ENCODE results near the gene CBARP.
A peak's percentile ranks its signal among the peaks of the same experiment; 100 is the strongest.

The CBARP gene

DNA sequence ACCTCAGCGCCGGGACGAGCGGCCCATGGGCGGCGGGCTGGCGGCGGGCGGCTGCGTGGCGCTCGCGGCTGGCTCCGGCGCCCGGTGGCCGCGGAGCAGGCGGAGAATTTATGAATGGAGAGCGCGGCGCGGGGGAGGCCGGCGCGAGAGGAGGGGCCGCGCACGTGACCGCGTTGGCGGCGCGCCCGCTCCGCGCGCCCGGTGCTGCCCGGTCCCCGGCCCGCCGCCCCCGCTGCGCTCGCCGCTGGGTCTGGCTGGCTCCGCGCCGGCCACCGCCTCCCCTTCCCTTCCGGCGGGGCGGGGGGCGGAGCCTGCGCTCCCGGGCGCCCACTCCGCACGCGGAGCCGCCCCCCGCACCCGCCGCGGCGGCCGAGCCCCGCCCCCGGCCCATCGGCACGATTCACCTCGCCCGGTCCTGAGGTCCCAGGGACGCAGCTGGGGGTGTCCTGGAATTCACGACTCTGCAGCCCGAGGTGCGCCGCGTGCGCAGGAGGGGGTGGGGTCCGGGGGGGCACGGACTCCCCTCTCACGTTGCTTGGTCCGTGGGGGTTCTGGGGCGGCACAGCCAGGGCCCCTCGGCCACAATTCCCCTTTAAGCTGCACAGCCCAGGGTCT, at the start of gene CBARP:
Gene CBARP, minus strand, starts transcription at position 252 of the 615 bp plus-strand sequence. CDS start 1,905 bp downstream, outside the sequence.
- peak in 1 of 2 donors; percentile 43 for DNase-seq (ENCODE audit: low read depth in 1 of 2, low spot score in 1 of 2)

DNA sequence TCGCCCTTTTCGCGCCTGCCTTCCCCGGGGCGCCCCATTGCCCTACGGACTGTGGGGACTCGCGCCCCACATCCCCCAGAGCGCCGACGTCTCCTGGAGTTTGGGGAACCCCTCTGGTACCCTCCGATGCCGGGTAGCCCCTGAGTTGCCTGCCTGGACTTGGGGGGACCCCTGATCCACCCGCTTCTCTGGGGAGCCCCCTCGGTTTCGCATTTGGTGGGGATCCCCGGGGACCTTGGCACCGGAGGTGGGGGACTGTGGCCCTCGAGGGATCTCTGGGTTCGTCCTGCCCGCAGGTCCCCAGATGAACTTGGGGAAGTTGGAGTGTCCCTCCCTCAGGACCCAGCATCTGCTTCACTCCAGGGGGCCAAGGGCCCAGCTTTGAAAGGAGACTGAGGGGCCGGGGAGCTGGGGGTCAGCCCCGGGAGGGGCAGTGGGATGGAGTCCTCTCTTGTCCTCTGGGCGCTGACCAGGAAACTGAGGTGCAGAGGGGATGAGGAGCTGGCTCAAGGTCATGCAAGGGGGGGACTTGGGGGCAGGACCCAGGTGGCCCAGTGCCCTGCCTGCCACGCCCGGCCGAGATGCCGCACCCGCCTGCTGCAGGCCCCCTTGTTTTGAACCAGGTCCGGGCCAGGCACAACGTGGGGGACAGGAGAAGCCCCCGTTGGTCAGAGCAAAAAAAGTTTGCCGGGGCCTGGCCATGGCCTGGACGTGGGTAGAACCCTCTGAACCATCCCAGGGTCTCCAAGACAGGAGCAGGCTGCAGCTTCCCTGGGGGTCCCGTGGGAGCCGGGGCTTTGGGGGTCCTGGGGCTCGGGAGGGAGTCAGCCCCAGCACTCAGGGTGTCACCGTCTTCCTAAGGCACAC, 48.9 kb upstream of the CBARP start:
- DNase-seq (ENCODE audit: low read depth in 1 of 2, low spot score in 1 of 2) = no peak

DNA sequence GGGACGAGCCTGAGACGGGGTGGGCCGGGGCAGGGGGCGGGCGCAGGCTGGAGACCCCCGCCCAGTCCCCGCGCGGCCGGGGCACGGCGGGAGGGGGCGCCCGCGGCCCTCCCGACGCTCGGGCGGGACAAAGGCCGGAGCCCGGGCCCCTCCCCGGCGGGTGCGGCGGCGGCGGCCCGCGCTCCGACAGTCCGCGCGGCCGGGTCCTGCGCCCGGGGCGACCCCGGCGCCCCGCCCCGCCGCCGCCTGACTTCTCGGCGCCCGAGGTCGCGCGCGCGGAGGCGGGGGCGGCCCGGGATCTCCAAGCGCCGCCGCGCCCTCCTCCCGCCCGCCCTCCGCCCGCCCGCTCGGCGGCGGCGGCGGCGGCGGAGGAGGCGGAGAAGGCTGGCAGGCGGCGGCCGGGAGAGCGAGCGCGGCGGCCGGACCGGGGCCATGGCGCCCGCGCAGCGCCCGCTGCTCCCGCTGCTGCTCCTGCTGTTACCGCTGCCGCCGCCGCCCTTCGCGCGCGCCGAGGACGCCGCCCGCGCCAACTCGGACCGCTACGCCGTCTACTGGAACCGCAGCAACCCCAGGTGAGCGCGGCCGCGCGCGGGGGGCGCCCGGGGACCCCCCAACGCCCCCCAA, 48.0 kb upstream of the CBARP start, which contains the start of gene EFNA2:
Gene EFNA2, plus strand, starts transcription at position 137 of the 624 bp plus-strand sequence. Its CDS starts 296 bp downstream, at position 433.
- DNase-seq (ENCODE audit: low read depth in 1 of 2, low spot score in 1 of 2) = no peak

GRCh38 chr19:1284979-1285736, 47.4 kb upstream of the CBARP start:
- DNase-seq (ENCODE audit: low read depth in 1 of 2, low spot score in 1 of 2) = no peak

- DNase-seq (ENCODE audit: low read depth in 1 of 2, low spot score in 1 of 2) = no peak
Measured at GRCh38 chr19:1284293-1284978, 46.6 kb upstream of the CBARP start.

DNA sequence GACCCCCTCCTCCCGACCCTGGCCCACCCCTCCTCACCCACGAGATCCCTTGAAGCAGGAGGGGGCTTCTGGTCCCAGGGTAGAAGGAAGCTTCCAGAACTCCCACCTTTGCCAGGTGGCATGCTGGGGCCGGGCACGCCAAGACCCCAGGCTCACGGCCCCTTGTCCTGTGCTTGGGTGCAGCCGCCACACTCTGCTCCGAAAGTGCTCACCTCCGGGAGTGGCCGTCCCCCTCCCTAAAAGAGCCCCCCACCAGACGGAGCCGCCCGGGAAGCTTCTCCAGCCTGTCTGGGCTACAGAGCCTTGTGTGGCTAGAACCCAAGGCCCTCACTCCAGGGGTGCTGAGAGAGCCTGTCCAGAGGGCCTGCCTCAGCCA, 46.1 kb upstream of the CBARP start:
- DNase-seq (ENCODE audit: low read depth in 1 of 2, low spot score in 1 of 2) = no peak

- DNase-seq (ENCODE audit: low read depth in 1 of 2, low spot score in 1 of 2) = no peak
Measured at GRCh38 chr19:1283207-1283916, 45.6 kb upstream of the CBARP start.

DNA sequence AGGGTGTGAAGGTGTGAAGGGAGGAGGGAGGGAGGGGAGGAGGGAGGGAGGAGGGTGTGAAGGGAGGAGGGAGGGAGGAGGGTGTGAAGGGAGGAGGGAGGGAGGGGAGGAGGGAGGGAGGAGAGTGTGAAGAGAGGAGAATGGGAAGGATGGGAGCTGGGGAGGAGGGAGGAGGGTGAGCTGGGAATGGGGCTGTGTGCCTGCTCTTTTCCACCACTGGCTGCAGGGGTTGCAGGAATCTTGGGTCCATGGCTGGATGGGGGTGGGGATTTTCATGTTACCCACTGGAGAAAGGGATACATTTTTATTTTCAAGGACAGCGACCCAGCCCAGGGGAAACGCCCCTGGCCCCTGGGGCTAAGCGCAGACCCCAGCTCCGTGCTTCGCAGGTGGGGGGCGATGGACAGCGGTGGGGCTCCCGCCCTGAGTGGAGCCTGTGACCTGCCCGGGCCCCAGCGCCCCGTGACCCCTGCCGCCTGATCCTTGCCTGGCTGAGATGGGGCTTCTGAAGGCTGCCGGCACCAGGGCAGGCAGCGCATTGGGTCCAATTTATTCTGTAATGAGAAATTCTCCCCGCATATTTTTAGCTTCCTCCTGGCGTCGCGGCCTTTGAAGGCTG, 44.9 kb upstream of the CBARP start:
- DNase-seq (ENCODE audit: low read depth in 1 of 2, low spot score in 1 of 2) = no peak

- no peak for DNase-seq (ENCODE audit: low read depth in 1 of 2, low spot score in 1 of 2)
Measured at GRCh38 chr19:1281569-1282287, 43.9 kb upstream of the CBARP start.

- no peak for DNase-seq (ENCODE audit: low read depth in 1 of 2, low spot score in 1 of 2)
Measured at GRCh38 chr19:1280636-1281568, 43.1 kb upstream of the CBARP start.

DNA sequence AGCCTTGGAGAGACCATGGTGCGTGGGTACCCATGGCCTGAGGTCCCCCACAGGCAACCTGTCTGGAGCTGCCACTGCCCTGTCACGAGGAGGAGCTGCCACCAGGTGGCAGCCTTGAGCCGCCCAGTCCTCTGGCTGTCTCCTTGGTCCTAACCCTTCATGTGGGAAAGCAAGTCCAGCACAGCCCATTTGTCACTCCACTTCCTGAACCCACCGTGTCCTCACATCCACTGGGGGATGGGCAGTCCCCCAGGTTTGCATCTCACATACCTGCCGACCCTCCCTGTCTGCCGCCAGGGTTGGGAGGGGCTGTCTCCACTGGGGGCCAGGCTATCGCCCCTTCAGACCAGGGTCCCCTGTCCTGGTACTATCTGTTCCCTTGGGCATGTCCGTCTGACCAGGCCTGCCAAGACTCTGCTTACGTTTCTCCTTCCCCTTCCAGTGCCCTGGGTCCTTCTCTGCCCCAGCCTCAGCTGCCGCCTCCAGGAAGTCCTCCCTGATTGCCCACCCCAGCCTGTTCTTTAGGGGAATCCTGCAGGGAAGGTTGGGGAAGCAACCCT, 42.1 kb upstream of the CBARP start:
- peak; percentile 66 for DNase-seq (ENCODE audit: low read depth in 1 of 2, low spot score in 1 of 2)

DNA sequence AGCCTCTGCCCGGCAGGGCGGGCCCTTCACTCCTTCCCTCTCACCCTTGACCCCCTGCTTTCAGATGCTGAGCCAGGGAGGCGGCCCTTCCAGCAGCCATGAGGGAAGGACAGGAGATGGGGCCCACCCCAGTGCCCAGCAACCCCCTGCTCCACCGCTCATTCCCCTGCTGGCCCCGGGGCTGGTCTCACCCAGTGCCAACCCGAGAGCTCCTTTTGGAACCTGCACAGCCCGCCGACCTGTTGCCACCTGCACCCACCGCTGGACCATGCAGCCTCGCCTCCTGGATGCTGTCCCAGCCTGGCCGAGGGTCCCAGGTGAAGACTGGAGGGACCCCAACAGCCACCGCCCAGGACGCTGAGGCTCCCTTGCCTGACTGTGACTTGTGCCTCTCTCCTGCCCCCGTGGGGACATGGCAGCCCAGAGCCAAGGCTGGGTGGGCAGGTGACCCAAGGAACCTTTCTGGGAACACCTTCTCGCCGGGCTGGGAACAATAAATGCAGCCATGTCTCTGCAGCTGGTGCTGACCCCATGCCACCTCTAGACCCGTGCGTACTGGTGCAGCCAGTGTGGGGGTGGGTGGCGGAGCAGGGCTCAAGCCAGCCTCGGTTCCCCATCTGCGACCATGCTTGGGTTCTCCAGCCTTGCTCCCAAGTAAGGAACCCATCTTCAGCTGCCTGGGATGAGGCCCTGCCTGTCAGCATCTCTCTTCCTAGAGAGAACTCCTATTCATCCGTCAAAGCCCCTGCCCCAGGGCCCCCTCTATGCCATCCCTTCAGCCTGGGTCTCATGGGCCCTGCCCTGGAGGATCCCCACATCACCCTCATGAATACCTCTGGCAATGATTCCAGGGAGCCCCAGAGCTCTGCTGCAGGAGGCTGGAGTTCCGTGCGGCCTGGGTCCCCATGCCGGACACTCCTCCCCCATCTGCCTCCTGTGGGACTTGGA, 41.2 kb upstream of the CBARP start:
- DNase-seq (ENCODE audit: low read depth in 1 of 2, low spot score in 1 of 2) = no peak

GRCh38 chr19:1278074-1278473, 40.3 kb upstream of the CBARP start:
- DNase-seq (ENCODE audit: low read depth in 1 of 2, low spot score in 1 of 2) = no peak

DNA sequence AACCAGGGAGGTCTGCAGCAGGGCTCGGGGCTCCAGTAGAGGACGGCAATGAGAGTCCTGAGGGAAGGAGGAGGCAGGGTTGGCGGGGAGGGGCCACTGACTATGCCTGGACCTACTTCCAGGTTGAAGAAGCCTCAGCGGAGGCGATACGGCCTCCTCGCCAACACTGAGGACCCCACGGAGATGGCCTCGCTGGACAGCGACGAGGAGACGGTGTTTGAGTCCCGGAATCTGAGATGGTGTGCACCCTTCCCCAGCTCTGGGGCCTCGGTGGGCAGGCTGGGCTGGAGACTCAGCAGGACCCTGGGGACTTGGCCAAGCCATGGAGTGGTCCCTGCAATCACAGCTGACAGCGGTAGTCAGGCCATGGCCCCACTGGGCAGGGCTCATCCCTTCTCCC, 39.3 kb upstream of the CBARP start:
- no peak for DNase-seq (ENCODE audit: low read depth in 1 of 2, low spot score in 1 of 2)

DNA sequence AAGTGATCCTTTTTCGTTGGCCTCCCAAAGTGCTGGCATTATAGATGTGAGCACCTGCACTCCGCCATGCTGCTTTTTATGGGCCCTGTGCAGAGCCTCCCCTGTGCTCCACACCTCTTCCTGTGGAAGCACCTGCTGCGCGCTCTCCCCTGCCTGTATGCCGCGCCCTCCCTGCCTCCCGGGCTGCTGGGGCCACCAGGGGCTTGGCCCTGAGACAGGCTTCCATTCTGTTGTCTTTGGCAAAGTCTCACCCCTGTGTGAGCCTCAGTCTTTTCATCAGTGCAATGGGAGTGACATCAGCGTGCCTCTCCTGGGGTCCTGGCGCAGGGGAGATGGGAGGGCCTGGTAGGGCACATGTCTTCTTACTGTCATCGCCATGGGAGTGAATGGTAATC, 38.8 kb upstream of the CBARP start:
- DNase-seq (ENCODE audit: low read depth in 1 of 2, low spot score in 1 of 2) = no peak

DNA sequence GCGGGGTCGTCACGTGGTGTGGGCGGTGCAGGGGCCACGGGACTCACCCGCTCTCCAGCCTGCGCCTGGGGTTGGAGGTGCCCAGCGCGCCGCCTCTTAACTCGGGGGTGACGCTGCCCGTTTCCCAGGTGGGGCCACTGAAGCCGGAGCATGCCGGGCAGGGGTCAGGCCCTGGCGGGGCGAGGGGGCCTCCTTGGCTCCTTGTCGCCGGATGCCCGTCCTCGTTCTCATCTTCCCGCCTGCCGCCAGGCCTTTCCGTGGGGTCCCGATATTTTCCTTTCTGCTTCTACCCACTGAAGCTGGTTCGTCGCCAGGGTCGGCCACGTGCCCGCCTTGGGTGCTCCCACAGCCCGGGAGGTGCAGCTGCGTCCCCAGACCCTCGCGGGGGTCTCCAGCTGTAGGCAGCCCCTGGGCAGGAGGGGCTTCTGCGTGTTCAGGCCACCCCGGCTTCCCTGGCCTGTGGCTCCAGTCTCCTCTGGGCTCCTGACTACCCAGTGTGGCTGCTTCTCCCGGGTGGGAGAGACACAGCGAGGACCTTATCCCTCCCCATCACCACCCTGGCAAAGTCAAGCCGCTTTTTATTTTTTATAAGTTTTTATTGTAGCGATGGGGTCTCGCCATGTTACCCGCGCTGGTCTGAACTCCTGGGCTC, 38.3 kb upstream of the CBARP start:
- DNase-seq (ENCODE audit: low read depth in 1 of 2, low spot score in 1 of 2) = no peak
